Esophagus muscularis mucosa (tissue), 3 donors: Measurements from ENCODE around the gene NUDT1.

ENCODE experiments used
- POLR2AphosphoS5 ChIP-seq, 2 donors: sonication (generic); formaldehyde crosslinking; IDR thresholded peaks; one replicate each; pipeline ENCODE4 v1.6.1; 2017; ENCODE audit warnings: antibody characterized with exemption in 2 of 2
- TF ChIP-seq, protein P1 (sequence below), 3 experiments: fragments of 200-600 bp in 2 of 3; fragments of 450-650 bp in 1 of 3; sonication (generic) in 2 of 3; IDR thresholded peaks; one replicate each; pipeline ENCODE4 v1.5.1; 2017 to 2019; ENCODE audit warnings: antibody characterized with exemption in 3 of 3, mild to moderate bottlenecking in 2 of 3, moderate library complexity in 1 of 3

DNA sequence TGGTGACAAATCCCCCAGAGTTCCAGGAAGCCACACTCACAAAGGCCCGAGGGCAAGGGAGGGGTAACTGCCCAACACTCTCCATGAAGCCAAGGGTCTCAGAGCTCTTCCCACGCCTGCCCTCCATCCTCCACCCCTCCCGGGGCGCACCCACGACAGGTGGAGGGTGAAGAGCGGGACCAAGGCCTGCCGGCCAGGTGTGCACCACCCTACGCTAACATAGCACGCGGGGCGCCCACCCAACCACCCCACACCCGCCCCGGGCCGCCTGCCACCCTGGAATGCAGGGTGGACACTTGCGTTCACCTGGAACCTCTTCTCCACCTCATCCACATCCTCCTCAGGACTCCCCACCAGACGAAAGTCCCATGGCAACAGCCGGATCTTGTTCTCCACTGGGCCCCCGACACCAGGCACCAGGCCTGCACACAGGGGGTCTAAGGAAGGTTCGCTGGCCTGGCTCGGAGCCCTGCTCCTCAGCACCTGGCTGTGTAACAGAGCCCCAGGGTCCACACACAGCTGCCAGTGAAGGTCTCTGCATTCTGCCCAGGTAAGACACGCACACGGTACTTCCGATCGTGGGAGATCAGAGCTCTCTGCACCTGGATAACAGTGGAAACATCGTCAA lies 42.0 kb upstream of the NUDT1 start:
- TF ChIP-seq, protein P1, sequence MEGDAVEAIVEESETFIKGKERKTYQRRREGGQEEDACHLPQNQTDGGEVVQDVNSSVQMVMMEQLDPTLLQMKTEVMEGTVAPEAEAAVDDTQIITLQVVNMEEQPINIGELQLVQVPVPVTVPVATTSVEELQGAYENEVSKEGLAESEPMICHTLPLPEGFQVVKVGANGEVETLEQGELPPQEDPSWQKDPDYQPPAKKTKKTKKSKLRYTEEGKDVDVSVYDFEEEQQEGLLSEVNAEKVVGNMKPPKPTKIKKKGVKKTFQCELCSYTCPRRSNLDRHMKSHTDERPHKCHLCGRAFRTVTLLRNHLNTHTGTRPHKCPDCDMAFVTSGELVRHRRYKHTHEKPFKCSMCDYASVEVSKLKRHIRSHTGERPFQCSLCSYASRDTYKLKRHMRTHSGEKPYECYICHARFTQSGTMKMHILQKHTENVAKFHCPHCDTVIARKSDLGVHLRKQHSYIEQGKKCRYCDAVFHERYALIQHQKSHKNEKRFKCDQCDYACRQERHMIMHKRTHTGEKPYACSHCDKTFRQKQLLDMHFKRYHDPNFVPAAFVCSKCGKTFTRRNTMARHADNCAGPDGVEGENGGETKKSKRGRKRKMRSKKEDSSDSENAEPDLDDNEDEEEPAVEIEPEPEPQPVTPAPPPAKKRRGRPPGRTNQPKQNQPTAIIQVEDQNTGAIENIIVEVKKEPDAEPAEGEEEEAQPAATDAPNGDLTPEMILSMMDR (IDR thresholded peaks at IDR 0.05) = no peak
- TF ChIP-seq POLR2AphosphoS5 (IDR thresholded peaks at IDR 0.05) = no peak
